H1 (cell line): ENCODE measurements around the gene LCE2D.

Experiments
- ATF3 ChIP-seq: IDR thresholded peaks from 2 replicates; pipeline ENCODE4 v1.6.1; 2011; ENCODE audit warnings: low read depth, mild to moderate bottlenecking, low read length; ENCODE audit not compliant: insufficient read depth
- CTCF ChIP-seq, 3 experiments: IDR thresholded peaks; 1 replicate in 2 of 3; 2 replicates in 1 of 3; pipeline versions ENCODE4 v1.5.1 to v1.6.1; 2011; ENCODE audit warnings: low read length in 3 of 3, mild to moderate bottlenecking in 3 of 3, inconsistent platforms in 2 of 3, low read depth in 1 of 3, moderate library complexity in 1 of 3; ENCODE audit not compliant: insufficient read depth in 1 of 3; ENCODE audit errors: control extremely low read depth in 1 of 3
- EZH2 ChIP-seq: fragments of 200-600 bp; sonication (generic); IDR thresholded peaks from 2 replicates; pipeline ENCODE4 v1.7.1; 2012; ENCODE audit warnings: low read depth, mild to moderate bottlenecking, moderate library complexity, low read length, inconsistent platforms; ENCODE audit not compliant: severe bottlenecking
- KDM1A ChIP-seq: fragments of 200-600, 300-600 bp; sonication (generic); IDR thresholded peaks from 2 replicates; pipeline ENCODE4 v1.7.1; 2016; ENCODE audit warnings: mild to moderate bottlenecking, low read length, borderline replicate concordance
- MAX ChIP-seq: IDR thresholded peaks from 2 replicates; pipeline ENCODE4 v1.6.1; 2012; ENCODE audit warnings: inconsistent platforms
- POLR2AphosphoS5 ChIP-seq: IDR thresholded peaks from 2 replicates; pipeline ENCODE4 v1.6.1; 2011; ENCODE audit warnings: low read depth, low read length
- SP1 ChIP-seq: IDR thresholded peaks from 2 replicates; pipeline ENCODE4 v1.6.1; 2011; ENCODE audit warnings: low read depth, low read length
- SUZ12 ChIP-seq: fragments of 200-600 bp; sonication (generic); IDR thresholded peaks from 2 replicates; pipeline ENCODE4 v1.6.1; 2012; ENCODE audit warnings: mild to moderate bottlenecking, inconsistent platforms, low read length, moderate library complexity, mixed read lengths

- no peak for TF ChIP-seq EZH2
- no peak for TF ChIP-seq POLR2AphosphoS5
- TF ChIP-seq SP1, result no peak
- TF ChIP-seq ATF3, result no peak
- TF ChIP-seq MAX, result no peak
- no peak for TF ChIP-seq CTCF (IDR thresholded peaks at IDR 0.05; ENCODE audit: control extremely low read depth in 1 of 3, insufficient read depth in 1 of 3, low read depth in 1 of 3, low read length in 3 of 3)
- TF ChIP-seq KDM1A, result no peak
- TF ChIP-seq SUZ12, result no peak
Observed at GRCh38 chr1:152621993-152622392, 41.2 kb upstream of the LCE2D start.
